ENCODE data around the gene CAV1. TPM values are rescaled to one million over a fixed set of nuclear protein-coding genes. Genes with fewer than 3 reads are reported as not detected.

Gene CAV1
- total RNA-seq, 4 donors from 2014 or later, result 445 to 895 (median 578) TPM

GRCh38 chr7:116505823-116506222, 19.0 kb upstream of the CAV1 start:
- TF ChIP-seq, protein P1, sequence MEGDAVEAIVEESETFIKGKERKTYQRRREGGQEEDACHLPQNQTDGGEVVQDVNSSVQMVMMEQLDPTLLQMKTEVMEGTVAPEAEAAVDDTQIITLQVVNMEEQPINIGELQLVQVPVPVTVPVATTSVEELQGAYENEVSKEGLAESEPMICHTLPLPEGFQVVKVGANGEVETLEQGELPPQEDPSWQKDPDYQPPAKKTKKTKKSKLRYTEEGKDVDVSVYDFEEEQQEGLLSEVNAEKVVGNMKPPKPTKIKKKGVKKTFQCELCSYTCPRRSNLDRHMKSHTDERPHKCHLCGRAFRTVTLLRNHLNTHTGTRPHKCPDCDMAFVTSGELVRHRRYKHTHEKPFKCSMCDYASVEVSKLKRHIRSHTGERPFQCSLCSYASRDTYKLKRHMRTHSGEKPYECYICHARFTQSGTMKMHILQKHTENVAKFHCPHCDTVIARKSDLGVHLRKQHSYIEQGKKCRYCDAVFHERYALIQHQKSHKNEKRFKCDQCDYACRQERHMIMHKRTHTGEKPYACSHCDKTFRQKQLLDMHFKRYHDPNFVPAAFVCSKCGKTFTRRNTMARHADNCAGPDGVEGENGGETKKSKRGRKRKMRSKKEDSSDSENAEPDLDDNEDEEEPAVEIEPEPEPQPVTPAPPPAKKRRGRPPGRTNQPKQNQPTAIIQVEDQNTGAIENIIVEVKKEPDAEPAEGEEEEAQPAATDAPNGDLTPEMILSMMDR (IDR thresholded peaks at IDR 0.05; ENCODE audit: low read depth), result no peak

DNA sequence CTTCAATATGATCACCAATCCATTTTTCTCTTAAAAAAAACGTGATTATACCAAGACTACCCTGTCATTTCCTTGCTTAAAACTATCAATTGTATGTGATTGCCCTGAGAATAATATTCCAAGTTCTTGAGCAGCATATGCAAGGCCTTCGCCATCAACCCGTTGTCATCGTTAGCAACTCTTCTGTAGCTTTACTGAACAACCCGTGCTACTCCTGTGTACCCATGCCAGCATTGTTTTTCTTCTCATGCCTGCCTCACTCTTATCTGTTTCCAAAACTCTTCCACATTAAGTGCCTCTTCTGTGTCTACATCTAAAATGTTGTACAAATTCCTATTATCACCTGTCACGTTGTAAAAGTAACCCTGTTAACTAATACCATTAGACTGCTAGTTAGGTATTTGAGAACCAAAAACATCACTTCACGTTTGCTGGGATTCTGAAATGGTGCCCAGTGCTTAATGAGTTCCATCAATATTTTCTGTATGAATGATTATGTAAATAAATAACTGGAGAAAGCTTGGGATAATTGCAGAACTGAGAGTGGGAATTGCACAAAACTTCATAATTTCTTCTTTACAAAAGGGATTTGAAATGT, 14.8 kb upstream of the CAV1 start:
- TF ChIP-seq, protein P1 (IDR thresholded peaks at IDR 0.05; ENCODE audit: low read depth), result no peak

DNA sequence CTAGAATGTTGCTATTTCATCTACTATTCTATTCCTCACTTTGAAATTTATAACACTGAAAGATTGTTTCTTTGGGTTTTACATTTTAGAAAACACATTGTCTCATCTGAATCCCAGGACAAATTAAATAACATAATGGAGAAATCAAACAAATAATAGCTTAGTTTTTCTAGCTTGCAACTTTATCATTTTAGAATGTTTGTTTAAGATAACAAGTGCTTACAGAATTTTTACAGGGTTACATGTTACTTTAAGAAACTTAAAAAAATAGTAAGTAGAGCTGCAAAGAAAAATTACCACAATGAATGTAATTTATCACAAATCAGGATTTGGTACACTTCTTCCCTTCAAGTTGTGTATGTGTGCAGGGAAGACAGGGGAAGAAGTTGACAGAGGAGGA, 14.0 kb upstream of the CAV1 start:
- TF ChIP-seq, protein P1 (IDR thresholded peaks at IDR 0.05; ENCODE audit: low read depth), result no peak

GRCh38 chr7:116511552-116512519, 13.0 kb upstream of the CAV1 start:
- TF ChIP-seq, protein P1 (IDR thresholded peaks at IDR 0.05; ENCODE audit: low read depth), result no peak

- TF ChIP-seq, protein P1 (IDR thresholded peaks at IDR 0.05; ENCODE audit: low read depth), result no peak
These were observed 12.2 kb upstream of the CAV1 start for GRCh38 chr7:116512520-116513188.

GRCh38 chr7:116515584-116515983, 9.3 kb upstream of the CAV1 start:
- TF ChIP-seq, protein P1 (IDR thresholded peaks at IDR 0.05; ENCODE audit: low read depth), result no peak

GRCh38 chr7:116516324-116516723, 8.5 kb upstream of the CAV1 start:
- TF ChIP-seq, protein P1 (IDR thresholded peaks at IDR 0.05; ENCODE audit: low read depth), result no peak

Measured in subcutaneous adipose tissue (tissue), 4 donors.